Loucy (cell line): ENCODE measurements around the gene DOLK.

ENCODE experiments used
- H2AFZ ChIP-seq: fragments of 200-600 bp; sonication (generic); 2 replicates; pipeline ENCODE4 v1.6.0; 2016; ENCODE audit warnings: antibody characterized with exemption, mild to moderate bottlenecking, low read length, moderate library complexity
- H3F3A ChIP-seq: fragments of 200-600 bp; 2 replicates; pipeline ENCODE4 v1.6.0; 2016; ENCODE audit warnings: antibody characterized with exemption, low read depth, mild to moderate bottlenecking
- H3K27me3 ChIP-seq: fragments of 200-600 bp; sonication (generic); 2 replicates; pipeline ENCODE4 v1.6.1; 2014; ENCODE audit warnings: low read length, mild to moderate bottlenecking; ENCODE audit not compliant: insufficient read depth, poor library complexity, severe bottlenecking
- H3K36me3 ChIP-seq: fragments of 200-600 bp; sonication (generic); 2 replicates; pipeline ENCODE4 v1.6.1; 2016; ENCODE audit warnings: low read length; ENCODE audit not compliant: insufficient read depth
- H3K4me1 ChIP-seq: fragments of 200-600 bp; sonication (generic); 2 replicates; pipeline ENCODE4 v1.5.1; 2014; ENCODE audit warnings: low read length, mild to moderate bottlenecking; ENCODE audit not compliant: insufficient read depth, poor library complexity, severe bottlenecking
- H3K4me2 ChIP-seq: fragments of 200-600 bp; sonication (generic); 2 replicates; pipeline ENCODE4 v1.6.0; 2014; ENCODE audit warnings: antibody characterized with exemption, low read length, low read depth, mild to moderate bottlenecking; ENCODE audit not compliant: poor library complexity, severe bottlenecking
- H3K4me3 ChIP-seq: fragments of 200-600 bp; sonication (generic); 2 replicates; pipeline ENCODE4 v1.5.1; 2014; ENCODE audit warnings: low read length, mild to moderate bottlenecking, mixed read lengths; ENCODE audit not compliant: poor library complexity, severe bottlenecking
- H3K79me2 ChIP-seq: fragments of 200-600 bp; sonication (generic); 2 replicates; pipeline ENCODE4 v1.6.1; 2014; ENCODE audit warnings: low read length; ENCODE audit not compliant: insufficient read depth
- H3K9ac ChIP-seq: fragments of 200-600 bp; sonication (generic); 2 replicates; pipeline ENCODE4 v1.6.0; 2014; ENCODE audit warnings: mild to moderate bottlenecking, low read depth, low read length, moderate library complexity; ENCODE audit not compliant: poor library complexity, severe bottlenecking
- H3K9me2 ChIP-seq: fragments of 200-600 bp; sonication (generic); replicated peaks from 2 replicates; pipeline ENCODE4 v1.6.1; 2016; ENCODE audit warnings: low read depth, low read length, mixed read lengths
- H3K9me3 ChIP-seq: fragments of 200-600 bp; sonication (generic); 2 replicates; pipeline ENCODE4 v1.6.1; 2014; ENCODE audit warnings: mild to moderate bottlenecking, antibody characterized with exemption, low read length, low read depth; ENCODE audit not compliant: insufficient read depth
- H4K20me1 ChIP-seq: fragments of 200-600 bp; sonication (generic); 2 replicates; pipeline ENCODE4 v1.6.0; 2014; ENCODE audit warnings: antibody characterized with exemption, low read length, mild to moderate bottlenecking; ENCODE audit not compliant: insufficient read depth, poor library complexity, severe bottlenecking
- EZH2phosphoT487 ChIP-seq: fragments of 200-600 bp; IDR thresholded peaks from 2 replicates; pipeline ENCODE4 v1.6.1; 2018; ENCODE audit warnings: antibody characterized with exemption, mild to moderate bottlenecking, moderate library complexity, borderline replicate concordance
- TF ChIP-seq, protein P1 (sequence below): fragments of 200-600 bp; sonication (generic); conservative IDR thresholded peaks from 2 replicates; pipeline ENCODE4 v1.5.1; 2014; ENCODE audit warnings: mild to moderate bottlenecking, antibody characterized with exemption, low read length

Gene DOLK

DNA sequence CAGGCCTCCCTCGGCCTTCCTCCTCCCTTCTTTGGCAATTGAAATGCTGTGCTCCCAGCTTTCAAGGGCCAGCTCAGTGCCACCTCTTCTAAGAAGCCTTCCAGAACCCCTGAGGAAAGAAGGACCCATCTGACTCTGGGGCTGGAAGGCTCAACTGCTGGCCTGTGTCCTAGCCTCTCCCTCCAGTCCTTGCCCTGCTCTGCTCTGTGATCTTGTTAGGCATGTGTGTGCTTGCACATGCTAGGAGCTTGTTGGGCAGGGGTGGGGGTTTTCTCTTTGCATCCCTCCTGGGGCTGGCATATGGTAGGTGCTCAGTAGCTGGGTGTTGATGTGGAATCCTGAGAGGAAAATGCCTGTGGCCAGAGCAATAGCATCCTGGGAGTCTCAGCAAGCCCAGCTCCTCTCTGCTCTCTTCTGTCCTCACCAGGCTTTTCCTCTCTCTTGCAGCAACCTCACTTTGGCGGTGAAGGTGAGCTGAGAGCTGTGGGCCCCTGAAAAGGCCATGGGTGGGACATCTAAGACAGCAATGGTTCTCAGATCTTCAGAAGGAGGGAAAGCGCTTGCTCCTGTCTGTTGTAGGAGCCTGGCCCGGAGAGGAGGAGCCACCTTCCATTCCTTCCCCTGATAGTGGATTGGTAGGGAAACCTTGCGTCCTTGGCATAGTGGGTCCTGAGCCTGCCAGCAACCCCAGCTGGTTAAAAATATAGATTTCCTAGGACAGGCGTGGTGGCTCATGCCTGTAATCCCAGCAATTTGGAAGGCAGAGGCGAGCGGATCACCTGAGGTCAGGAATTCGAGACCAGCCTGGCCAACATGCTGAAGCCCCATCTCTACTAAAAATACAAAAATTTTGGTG, 9.9 kb downstream of the DOLK start:
- H3K79me2 ChIP-seq: no peaks in the 10 kb centered on the region
- H3K9me2 ChIP-seq: no peaks in the 10 kb centered on the region
- no peaks in the 10 kb centered on the region for H4K20me1 ChIP-seq
- H3F3A ChIP-seq: no peaks in the 10 kb centered on the region
- H2AFZ ChIP-seq: no peak overlapping the region
- H3K4me1 ChIP-seq: no peaks in the 10 kb centered on the region
- H3K4me2 ChIP-seq: no peak overlapping the region
- H3K36me3 ChIP-seq: no peaks in the 10 kb centered on the region
- TF ChIP-seq EZH2phosphoT487: no peak
- TF ChIP-seq, protein P1, sequence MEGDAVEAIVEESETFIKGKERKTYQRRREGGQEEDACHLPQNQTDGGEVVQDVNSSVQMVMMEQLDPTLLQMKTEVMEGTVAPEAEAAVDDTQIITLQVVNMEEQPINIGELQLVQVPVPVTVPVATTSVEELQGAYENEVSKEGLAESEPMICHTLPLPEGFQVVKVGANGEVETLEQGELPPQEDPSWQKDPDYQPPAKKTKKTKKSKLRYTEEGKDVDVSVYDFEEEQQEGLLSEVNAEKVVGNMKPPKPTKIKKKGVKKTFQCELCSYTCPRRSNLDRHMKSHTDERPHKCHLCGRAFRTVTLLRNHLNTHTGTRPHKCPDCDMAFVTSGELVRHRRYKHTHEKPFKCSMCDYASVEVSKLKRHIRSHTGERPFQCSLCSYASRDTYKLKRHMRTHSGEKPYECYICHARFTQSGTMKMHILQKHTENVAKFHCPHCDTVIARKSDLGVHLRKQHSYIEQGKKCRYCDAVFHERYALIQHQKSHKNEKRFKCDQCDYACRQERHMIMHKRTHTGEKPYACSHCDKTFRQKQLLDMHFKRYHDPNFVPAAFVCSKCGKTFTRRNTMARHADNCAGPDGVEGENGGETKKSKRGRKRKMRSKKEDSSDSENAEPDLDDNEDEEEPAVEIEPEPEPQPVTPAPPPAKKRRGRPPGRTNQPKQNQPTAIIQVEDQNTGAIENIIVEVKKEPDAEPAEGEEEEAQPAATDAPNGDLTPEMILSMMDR: no peak
- no peaks in the 10 kb centered on the region for H3K9me3 ChIP-seq
- no peak overlapping the region for H3K4me3 ChIP-seq
- H3K9ac ChIP-seq: no peak overlapping the region
- H3K27me3 ChIP-seq: no peaks in the 10 kb centered on the region

DNA sequence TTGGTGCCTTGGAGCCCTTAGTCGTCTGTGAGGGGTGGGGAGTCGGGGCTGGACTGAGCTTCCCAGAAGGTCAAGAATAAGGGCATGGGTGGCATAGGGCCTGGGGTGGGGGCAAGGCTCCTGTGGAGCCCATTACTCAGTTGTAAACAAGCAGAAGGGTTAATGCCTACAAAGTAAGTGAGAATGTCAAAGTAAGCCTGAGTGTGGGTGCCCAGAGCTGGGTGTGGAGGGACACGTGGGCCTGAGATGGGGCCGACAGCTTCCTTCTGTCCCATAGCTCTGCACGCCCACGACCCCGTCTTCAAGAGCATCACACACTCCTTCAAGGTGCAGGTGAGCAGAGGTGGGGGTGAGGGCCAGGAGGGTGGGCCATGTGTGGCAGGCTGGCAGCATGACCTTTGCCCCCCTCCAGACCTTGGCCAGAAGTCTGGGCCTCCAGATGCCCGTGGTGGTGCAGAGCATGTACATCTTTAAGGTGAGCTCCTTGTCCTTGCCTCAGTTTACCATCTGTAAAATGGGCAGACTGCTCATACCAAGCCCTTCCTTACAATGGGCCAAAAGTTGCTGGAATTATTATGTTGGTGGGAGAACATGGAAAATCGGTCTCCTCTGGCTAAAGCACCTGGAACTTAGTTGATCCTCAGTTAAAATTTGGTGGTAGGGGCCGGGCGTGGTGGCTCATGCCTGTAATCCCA, 11.1 kb downstream of the DOLK start:
- no peaks in the 10 kb centered on the region for H3K79me2 ChIP-seq
- H4K20me1 ChIP-seq: no peaks in the 10 kb centered on the region
- no peaks in the 10 kb centered on the region for H3F3A ChIP-seq
- no peaks in the 10 kb centered on the region for H3K4me1 ChIP-seq
- H3K9me3 ChIP-seq: no peaks in the 10 kb centered on the region
- H3K27me3 ChIP-seq: no peaks in the 10 kb centered on the region
- H2AFZ ChIP-seq: no peak overlapping the region
- H3K9ac ChIP-seq: no peak overlapping the region
- no peak overlapping the region for H3K4me3 ChIP-seq
- TF ChIP-seq, protein P1: no peak
- TF ChIP-seq EZH2phosphoT487: no peak
- no peaks in the 10 kb centered on the region for H3K36me3 ChIP-seq
- no peak overlapping the region for H3K4me2 ChIP-seq
- H3K9me2 ChIP-seq: no peaks in the 10 kb centered on the region

DNA sequence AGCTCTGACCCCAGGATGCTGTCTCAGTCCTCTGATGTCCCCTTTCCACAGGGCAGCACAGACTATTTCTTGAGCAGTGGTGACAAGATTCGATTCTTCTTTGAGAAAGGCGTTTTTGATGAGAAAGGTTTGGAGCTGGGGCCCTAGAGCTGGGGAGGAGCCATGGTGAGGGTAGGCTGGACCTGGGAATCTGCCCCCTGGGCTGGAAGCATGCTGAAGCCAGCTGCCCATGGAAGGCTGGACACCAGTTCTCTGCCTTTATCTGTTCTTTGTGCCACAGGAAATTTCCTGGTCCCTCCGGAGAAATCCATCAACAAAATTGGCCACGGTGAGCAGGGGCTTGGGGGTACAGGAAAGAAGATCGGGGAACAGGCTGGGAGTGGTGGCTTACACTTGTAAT, 13.7 kb downstream of the DOLK start:
- no peak overlapping the region for H2AFZ ChIP-seq
- no peaks in the 10 kb centered on the region for H3K79me2 ChIP-seq
- H3K36me3 ChIP-seq: no peaks in the 10 kb centered on the region
- no peak overlapping the region for H3K4me2 ChIP-seq
- H3K9me3 ChIP-seq: no peaks in the 10 kb centered on the region
- H3K4me1 ChIP-seq: no peaks in the 10 kb centered on the region
- TF ChIP-seq EZH2phosphoT487: no peak
- TF ChIP-seq, protein P1: no peak
- no peak overlapping the region for H3K4me3 ChIP-seq
- no peaks in the 10 kb centered on the region for H3F3A ChIP-seq
- H3K9ac ChIP-seq: no peak overlapping the region
- H3K27me3 ChIP-seq: no peaks in the 10 kb centered on the region
- H3K9me2 ChIP-seq: no peaks in the 10 kb centered on the region
- H4K20me1 ChIP-seq: no peaks in the 10 kb centered on the region
